ENCODE results near the gene TRIM7. TPM values are rescaled to one million over a fixed set of nuclear protein-coding genes. Genes with fewer than 3 reads are reported as not detected.

TRIM7 gene
- total and polyA plus RNA-seq, 9 of the 15 experiments (the other 6 are each of a cell fraction or from before 2014, with no cell fraction given), result 2.6 to 14.9 (median 8.9) TPM

- TF ChIP-seq ZBTB40 (IDR thresholded peaks at IDR 0.05) (peak; percentile 82), ZBTB40 (CRISPR knock-in tag; IDR thresholded peaks at IDR 0.05) (no peak), L3MBTL2 (IDR thresholded peaks at IDR 0.05) (0 out of 2 replicates have a peak, but pooled peaks have one; percentile 33), PML (IDR thresholded peaks at IDR 0.05; ENCODE audit: low read length) (peak; percentile 66; the same call in 1 of the 2 replicates), KDM5B (IDR thresholded peaks at IDR 0.05; ENCODE audit: insufficient replicate concordance, low read depth, low read length) (peak; percentile 65), NCOA1 (IDR thresholded peaks at IDR 0.05; ENCODE audit: low read depth) (no peak), DPF2 (IDR thresholded peaks at IDR 0.05) (no peak), PKNOX1 (IDR thresholded peaks at IDR 0.05) (no peak), NRF1 (conservative IDR thresholded peaks at IDR 0.05 in 1 of 2, IDR thresholded peaks at IDR 0.05 in 1 of 2) (peak; percentile 87 to 89), JUND (IDR thresholded peaks at IDR 0.05; ENCODE audit: borderline replicate concordance, low read depth, low read length) (peak; percentile 7; the same call in 1 of the 2 replicates), JUND (tag; IDR thresholded peaks at IDR 0.05; ENCODE audit: borderline replicate concordance, low read depth, low read length) (no peak), ZNF76 (CRISPR knock-in tag; IDR thresholded peaks at IDR 0.05; ENCODE audit: borderline replicate concordance) (no peak), WHSC1 (IDR thresholded peaks at IDR 0.05; ENCODE audit: low read length) (no peak), HNRNPLL (IDR thresholded peaks at IDR 0.05; ENCODE audit: low read depth, low read length, poor library complexity, severe bottlenecking) (peak; percentile 1), ZNF24 (IDR thresholded peaks at IDR 0.05) (0 out of 2 replicates have a peak, but pooled peaks have one; percentile 8), PHF20 (IDR thresholded peaks at IDR 0.05; ENCODE audit: partially characterized antibody) (peak; percentile 39), POLR2A (conservative IDR thresholded peaks at IDR 0.05) (peak; percentile 78)
- TF ChIP-seq, protein P1, sequence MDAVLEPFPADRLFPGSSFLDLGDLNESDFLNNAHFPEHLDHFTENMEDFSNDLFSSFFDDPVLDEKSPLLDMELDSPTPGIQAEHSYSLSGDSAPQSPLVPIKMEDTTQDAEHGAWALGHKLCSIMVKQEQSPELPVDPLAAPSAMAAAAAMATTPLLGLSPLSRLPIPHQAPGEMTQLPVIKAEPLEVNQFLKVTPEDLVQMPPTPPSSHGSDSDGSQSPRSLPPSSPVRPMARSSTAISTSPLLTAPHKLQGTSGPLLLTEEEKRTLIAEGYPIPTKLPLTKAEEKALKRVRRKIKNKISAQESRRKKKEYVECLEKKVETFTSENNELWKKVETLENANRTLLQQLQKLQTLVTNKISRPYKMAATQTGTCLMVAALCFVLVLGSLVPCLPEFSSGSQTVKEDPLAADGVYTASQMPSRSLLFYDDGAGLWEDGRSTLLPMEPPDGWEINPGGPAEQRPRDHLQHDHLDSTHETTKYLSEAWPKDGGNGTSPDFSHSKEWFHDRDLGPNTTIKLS (IDR thresholded peaks at IDR 0.05; ENCODE audit: borderline replicate concordance, low read depth), result peak; percentile 84
These were observed 41.5 kb upstream of the TRIM7 start (continued) for GRCh38 chr5:181246276-181247049.
